Right kidney (tissue), 1 donor: ENCODE results near the gene SEMA3E.
"Not testable (repeated sequence)": the region's sequence is repeated elsewhere in the genome, so short reads cannot be mapped to it uniquely, and the experiment has no call there.

Source experiments
- DNase-seq: peaks from one replicate; pipeline ENCODE4 v3.0.0-alpha.2; 2016

Gene SEMA3E

GRCh38 chr7:83449781-83450180, 199.2 kb downstream of the SEMA3E start:
- no peak for DNase-seq

GRCh38 chr7:83447681-83448080, 201.3 kb downstream of the SEMA3E start:
- no peak for DNase-seq

- no peak for DNase-seq
Observed at GRCh38 chr7:83446102-83446669, 202.8 kb downstream of the SEMA3E start.

- no peak for DNase-seq
Observed at GRCh38 chr7:83442911-83443310, 206.0 kb downstream of the SEMA3E start.

GRCh38 chr7:83439026-83439425, 209.9 kb downstream of the SEMA3E start:
- DNase-seq = no peak

GRCh38 chr7:83430289-83430688, 218.7 kb downstream of the SEMA3E start:
- not testable (repeated sequence) for DNase-seq

GRCh38 chr7:83429493-83429892, 219.4 kb downstream of the SEMA3E start:
- no peak for DNase-seq

GRCh38 chr7:83427884-83428283, 221.1 kb downstream of the SEMA3E start:
- DNase-seq = no peak

- DNase-seq = no peak
Observed at GRCh38 chr7:83426325-83426724, 222.6 kb downstream of the SEMA3E start.

GRCh38 chr7:83419013-83419412, 229.9 kb downstream of the SEMA3E start:
- DNase-seq = no peak

- DNase-seq = no peak
Observed at GRCh38 chr7:83415840-83416239, 233.1 kb downstream of the SEMA3E start.

- DNase-seq = no peak
Observed at GRCh38 chr7:83414947-83415346, 234.0 kb downstream of the SEMA3E start.

- DNase-seq = peak; percentile 2
Observed at GRCh38 chr7:83413831-83414230, 235.1 kb downstream of the SEMA3E start.

- no peak for DNase-seq
Observed at GRCh38 chr7:83413424-83413823, 235.5 kb downstream of the SEMA3E start.

GRCh38 chr7:83410989-83411591, 237.8 kb downstream of the SEMA3E start:
- peak; percentile 3 for DNase-seq

GRCh38 chr7:83394776-83395175, 254.2 kb downstream of the SEMA3E start:
- no peak for DNase-seq

- no peak for DNase-seq
Observed at GRCh38 chr7:83388436-83388835, 260.5 kb downstream of the SEMA3E start.

GRCh38 chr7:83366629-83367028, 282.3 kb downstream of the SEMA3E start:
- no peak for DNase-seq

GRCh38 chr7:83365746-83366145, 283.2 kb downstream of the SEMA3E start:
- no peak for DNase-seq

GRCh38 chr7:83362871-83363550, 285.9 kb downstream of the SEMA3E start:
- no peak for DNase-seq

- DNase-seq = no peak
Observed at GRCh38 chr7:83359108-83359507, 289.8 kb downstream of the SEMA3E start.

- no peak for DNase-seq
Observed at GRCh38 chr7:83355143-83355542, 293.8 kb downstream of the SEMA3E start.

- no peak for DNase-seq
Observed at GRCh38 chr7:83347945-83348444, 300.9 kb downstream of the SEMA3E start.

- DNase-seq = no peak
Observed at GRCh38 chr7:83339907-83340306, 309.0 kb downstream of the SEMA3E start.
